ENCODE data around the gene CAMTA1.

DNA sequence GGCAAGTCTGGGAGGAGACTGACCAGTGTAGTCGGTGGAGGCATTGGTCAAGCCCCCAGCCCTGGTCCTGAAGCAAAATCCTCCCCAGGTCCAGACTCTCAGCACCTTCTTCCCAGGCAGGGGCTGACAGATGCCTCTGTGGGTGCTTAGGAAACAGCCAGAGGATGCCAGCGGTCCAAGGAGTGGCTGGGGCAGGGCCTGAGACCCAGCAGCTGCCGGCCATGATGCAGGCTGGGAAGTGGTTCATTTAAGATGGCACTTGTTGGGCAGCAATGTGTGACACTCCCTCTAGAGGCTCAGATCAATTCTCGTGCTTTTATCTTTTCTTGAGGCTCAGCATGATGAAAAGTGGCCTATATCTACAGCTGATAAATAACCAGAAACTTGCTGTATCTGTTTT, 820.8 kb downstream of the CAMTA1 start:
- TF ChIP-seq CTCF (conservative IDR thresholded peaks at IDR 0.05; ENCODE audit: low read length), result no peak
- TF ChIP-seq EZH2phosphoT487 (IDR thresholded peaks at IDR 0.05; ENCODE audit: borderline replicate concordance, low read depth, low read length), result no peak
